ENCODE results near the gene LRCH4. TPM values are rescaled to one million over a fixed set of nuclear protein-coding genes. Genes with fewer than 3 reads are reported as not detected.

Gene LRCH4
- total and polyA plus RNA-seq, 2 of the 8 experiments (the other 6 are each of a cell fraction or from before 2014, with no cell fraction given), result 15.5 to 36.6 TPM

DNA sequence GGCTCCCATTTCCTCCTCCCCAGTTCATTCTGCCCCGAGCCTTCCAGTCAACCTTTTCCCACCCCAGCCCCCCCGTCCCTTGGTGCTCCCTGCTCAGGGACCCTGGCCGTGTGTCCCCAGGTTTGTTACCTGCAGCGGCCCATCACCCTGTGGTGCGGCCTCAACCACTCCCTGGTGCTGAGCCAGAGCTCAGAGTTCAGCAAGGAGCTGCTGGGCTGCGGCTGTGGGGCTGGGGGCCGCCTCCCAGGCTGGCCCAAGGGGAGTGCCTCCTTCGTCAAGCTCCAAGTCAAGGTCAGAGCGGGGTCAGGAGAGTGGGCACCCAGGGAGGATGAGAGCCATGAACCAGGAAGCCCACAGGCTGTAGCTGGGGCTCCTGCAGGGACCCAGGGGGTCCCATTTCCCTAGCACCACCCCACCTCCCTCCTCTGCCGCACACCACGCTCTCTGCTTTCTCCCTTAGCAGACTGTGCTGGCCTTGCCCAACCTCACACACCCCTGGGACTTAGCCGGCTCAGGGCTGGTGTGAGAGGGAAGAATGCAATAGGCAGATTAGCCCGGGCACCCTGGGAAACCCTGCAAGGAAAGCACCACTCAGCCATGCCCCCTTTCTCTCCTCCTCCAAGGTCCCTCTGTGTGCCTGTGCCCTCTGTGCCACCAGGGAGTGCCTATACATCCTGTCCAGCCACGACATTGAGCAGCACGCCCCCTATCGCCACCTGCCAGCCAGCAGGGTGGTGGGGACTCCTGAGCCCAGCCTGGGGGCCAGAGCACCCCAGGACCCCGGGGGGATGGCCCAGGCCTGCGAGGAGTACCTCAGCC, 14.2 kb upstream of the LRCH4 start:
- POLR2A ChIA-PET (ENCODE audit: partially characterized antibody), result interaction anchor here (1.0 to 6.6 kb wide), 2 partner anchors 13 to 83 kb away, joined by 5 to 67 read pairs; partner anchors contain the start of genes FBXO24 and LRCH4
- no peak overlapping the region for H3K14ac ChIP-seq (ENCODE audit: insufficient read length)
- no peak overlapping the region for H3K23ac ChIP-seq (ENCODE audit: insufficient read length)
- H3K4me3 ChIP-seq (ENCODE audit: extremely low read depth in 1 of 4, insufficient read depth in 2 of 4, low read depth in 3 of 4, low read length in 4 of 4), result no peak overlapping the region
- H2BK15ac ChIP-seq (ENCODE audit: low read length), result no peak overlapping the region
- no peak overlapping the region for H2BK120ac ChIP-seq (replicated peaks; ENCODE audit: low read depth, low read length)
- no peaks in the 10 kb centered on the region for H3K9me3 ChIP-seq (ENCODE audit: insufficient read depth in 2 of 2, low read depth in 1 of 2, low read length in 1 of 2)
- WGBS, 2 experiments (ENCODE audit: extremely low coverage in 1 of 2, insufficient coverage in 1 of 2, insufficient read length in 1 of 2, insufficient replicate concordance in 2 of 2, low coverage in 1 of 2, low lambda C conversion rate in 2 of 2, missing lambda C conversion rate in 1 of 2), result 84% methylated on average over 12 of the region's 18 CpGs; no CpG with 5 or more reads in 1 of the 2 experiments
- no peak for FAIRE-seq
- peaks cover 0 to 5% of the 10 kb centered on the region in 2 experiments for H4K20me1 ChIP-seq (replicated peaks in 1 of 2; ENCODE audit: control insufficient read depth in 1 of 2, insufficient read depth in 2 of 2, low read length in 2 of 2)
- H2AFZ ChIP-seq (ENCODE audit: low read length), result no peak overlapping the region
- no peak overlapping the region for H3K4me2 ChIP-seq (ENCODE audit: insufficient read depth in 1 of 2, low read depth in 2 of 2, low read length in 2 of 2)
- H3K4ac ChIP-seq (replicated peaks; ENCODE audit: insufficient read length, low read depth, low read length), result no peak overlapping the region
- DNase-seq (ENCODE audit: low read depth in 1 of 2, low spot score in 2 of 2), result peak in 1 of 2 experiments; percentile 63
- no peak overlapping the region for H2AK5ac ChIP-seq (ENCODE audit: low read depth, low read length)
- peaks cover 0 to 1% (median under 1%) of the 10 kb centered on the region in 4 experiments; a peak in 2 of 7 replicates for H3K27me3 ChIP-seq (replicated peaks in 1 of 4; ENCODE audit: control insufficient read depth in 3 of 4, extremely low read depth in 1 of 4, insufficient read depth in 3 of 4, low read length in 3 of 4)
- peaks cover 0 to 21% (median 15%) of the 10 kb centered on the region in 4 experiments; a peak in 6 of 7 replicates for H3K4me1 ChIP-seq (replicated peaks in 1 of 4; ENCODE audit: control insufficient read depth in 3 of 4, insufficient read depth in 4 of 4, low read length in 3 of 4)
- H3K36me3 ChIP-seq (ENCODE audit: control insufficient read depth in 2 of 4, insufficient read depth in 4 of 4, low read length in 3 of 4), result peaks cover 0 to 6% (median 3%) of the 10 kb centered on the region in 4 experiments; a peak in 4 of 8 replicates
- 0 out of 2 replicates have a peak, but pooled peaks cover 4% of the 10 kb centered on the region for H3K79me1 ChIP-seq (ENCODE audit: low read depth, low read length)
- no peak overlapping the region for H2BK12ac ChIP-seq (ENCODE audit: low read depth, low read length)
- H3K79me2 ChIP-seq (ENCODE audit: control insufficient read depth in 1 of 2, insufficient read depth in 2 of 2, low read length in 2 of 2), result peaks cover 0 to 6% of the 10 kb centered on the region in 2 experiments; a peak in 1 of 4 replicates
- CTCF ChIA-PET (ENCODE audit: partially characterized antibody), result interaction anchor here (0.8 to 5.2 kb wide), 6 partner anchors 11 to 37 kb away, joined by 3 to 51 read pairs (median 4); partner anchors contain the start of genes FBXO24 and MOSPD3
- H3K23me2 ChIP-seq (ENCODE audit: low read depth, low read length), result peaks cover 17% of the 10 kb centered on the region
- no peak overlapping the region for H3K18ac ChIP-seq (ENCODE audit: extremely low read depth, low read length)
- no peak overlapping the region for H4K91ac ChIP-seq (replicated peaks; ENCODE audit: insufficient read length, low read length)
- no peak overlapping the region for H3K56ac ChIP-seq (replicated peaks; ENCODE audit: insufficient read length, low read depth, low read length)
- no peak overlapping the region; the same call in 1 of the 2 replicates for H4K8ac ChIP-seq (ENCODE audit: extremely low read depth, insufficient read depth, low read length)
- no peak overlapping the region for H2BK20ac ChIP-seq (ENCODE audit: low read length)
- no peak overlapping the region for H2BK5ac ChIP-seq (ENCODE audit: low read depth, low read length)
- no peak overlapping the region for H3K27ac ChIP-seq (ENCODE audit: low read depth, low read length)
- H3K9ac ChIP-seq (replicated peaks in 1 of 4; ENCODE audit: extremely low read depth in 1 of 4, low read depth in 3 of 4, low read length in 3 of 4), result no peak overlapping the region
- TF ChIP-seq RAD21 (IDR thresholded peaks at IDR 0.05 in 1 of 2, conservative IDR thresholded peaks at IDR 0.05 in 1 of 2; ENCODE audit: low read depth in 2 of 2, low read length in 2 of 2), result peak in 1 of 2 experiments; percentile 33; a peak in 1 of 4 replicates
- TF ChIP-seq, protein P1, sequence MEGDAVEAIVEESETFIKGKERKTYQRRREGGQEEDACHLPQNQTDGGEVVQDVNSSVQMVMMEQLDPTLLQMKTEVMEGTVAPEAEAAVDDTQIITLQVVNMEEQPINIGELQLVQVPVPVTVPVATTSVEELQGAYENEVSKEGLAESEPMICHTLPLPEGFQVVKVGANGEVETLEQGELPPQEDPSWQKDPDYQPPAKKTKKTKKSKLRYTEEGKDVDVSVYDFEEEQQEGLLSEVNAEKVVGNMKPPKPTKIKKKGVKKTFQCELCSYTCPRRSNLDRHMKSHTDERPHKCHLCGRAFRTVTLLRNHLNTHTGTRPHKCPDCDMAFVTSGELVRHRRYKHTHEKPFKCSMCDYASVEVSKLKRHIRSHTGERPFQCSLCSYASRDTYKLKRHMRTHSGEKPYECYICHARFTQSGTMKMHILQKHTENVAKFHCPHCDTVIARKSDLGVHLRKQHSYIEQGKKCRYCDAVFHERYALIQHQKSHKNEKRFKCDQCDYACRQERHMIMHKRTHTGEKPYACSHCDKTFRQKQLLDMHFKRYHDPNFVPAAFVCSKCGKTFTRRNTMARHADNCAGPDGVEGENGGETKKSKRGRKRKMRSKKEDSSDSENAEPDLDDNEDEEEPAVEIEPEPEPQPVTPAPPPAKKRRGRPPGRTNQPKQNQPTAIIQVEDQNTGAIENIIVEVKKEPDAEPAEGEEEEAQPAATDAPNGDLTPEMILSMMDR (IDR thresholded peaks at IDR 0.05; ENCODE audit: control extremely low read depth in 1 of 3, insufficient read depth in 1 of 3, low read depth in 1 of 3, low read length in 3 of 3), result peak in 2 of 3 experiments; percentile 42 to 67; a peak in 3 of 4 replicates
- TF ChIP-seq CBX8 (IDR thresholded peaks at IDR 0.05; ENCODE audit: borderline replicate concordance, low read depth, low read length), result no peak
- TF ChIP-seq, protein P2, sequence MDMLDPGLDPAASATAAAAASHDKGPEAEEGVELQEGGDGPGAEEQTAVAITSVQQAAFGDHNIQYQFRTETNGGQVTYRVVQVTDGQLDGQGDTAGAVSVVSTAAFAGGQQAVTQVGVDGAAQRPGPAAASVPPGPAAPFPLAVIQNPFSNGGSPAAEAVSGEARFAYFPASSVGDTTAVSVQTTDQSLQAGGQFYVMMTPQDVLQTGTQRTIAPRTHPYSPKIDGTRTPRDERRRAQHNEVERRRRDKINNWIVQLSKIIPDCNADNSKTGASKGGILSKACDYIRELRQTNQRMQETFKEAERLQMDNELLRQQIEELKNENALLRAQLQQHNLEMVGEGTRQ (IDR thresholded peaks at IDR 0.05; ENCODE audit: low read length), result no peak
- H4K5ac ChIP-seq (ENCODE audit: insufficient read length, low read depth, low read length), result no peak overlapping the region

Data from H1 (cell line).